HEK293T (cell line): ENCODE data around the gene SWI5.

ENCODE experiments used
- BHLHE40 ChIP-seq: fragments of 450-650 bp; IDR thresholded peaks from 2 replicates; pipeline ENCODE4 v1.6.1; 2016; ENCODE audit warnings: mild to moderate bottlenecking, moderate library complexity, borderline replicate concordance
- FOXK2 ChIP-seq: fragments of 450-650 bp; IDR thresholded peaks from 2 replicates; pipeline ENCODE4 v1.6.1; 2016; ENCODE audit warnings: mild to moderate bottlenecking
- FOXM1 ChIP-seq: fragments of 450-650 bp; IDR thresholded peaks from 2 replicates; pipeline ENCODE4 v1.6.1; 2017; ENCODE audit warnings: mild to moderate bottlenecking, borderline replicate concordance
- HDGF ChIP-seq: fragments of 450-650 bp; IDR thresholded peaks from 2 replicates; pipeline ENCODE4 v1.6.1; 2017; ENCODE audit warnings: antibody characterized with exemption, borderline replicate concordance
- L3MBTL2 ChIP-seq: fragments of 450-650 bp; conservative IDR thresholded peaks from 2 replicates; pipeline ENCODE4 v1.6.1; 2016; ENCODE audit warnings: mild to moderate bottlenecking
- NFRKB ChIP-seq: fragments of 450-650 bp; IDR thresholded peaks from 2 replicates; pipeline ENCODE4 v1.6.1; 2016; ENCODE audit warnings: mild to moderate bottlenecking, moderate library complexity
- SP1 ChIP-seq: fragments of 450-650 bp; IDR thresholded peaks from 2 replicates; pipeline ENCODE4 v1.6.1; 2017
- SUZ12 ChIP-seq: fragments of 450-650 bp; IDR thresholded peaks from 2 replicates; pipeline ENCODE4 v1.6.1; 2016; ENCODE audit warnings: mild to moderate bottlenecking
- TARDBP ChIP-seq: fragments of 450-650 bp; IDR thresholded peaks from 2 replicates; pipeline ENCODE4 v1.6.1; 2016

GRCh38 chr9:128304136-128304970 lies 28.3 kb downstream of the SWI5 start:
- TF ChIP-seq FOXM1 (no peak), FOXK2 (no peak), SP1 (no peak), SUZ12 (no peak), BHLHE40 (no peak), TARDBP (no peak), HDGF (no peak), NFRKB (no peak), L3MBTL2 (no peak)
